H9 (cell line): ENCODE measurements around the gene ZNF609. TPM values are rescaled to one million over a fixed set of nuclear protein-coding genes. Genes with fewer than 3 reads are reported as not detected.
A peak's percentile ranks its signal among the peaks of the same experiment; 100 is the strongest.

Experiments
- DNase-seq: peaks from one replicate; pipeline ENCODE4 v3.0.0-alpha.2; 2017
- H2AFZ ChIP-seq: one replicate; pipeline ENCODE4 v1.6.1; 2013; ENCODE audit warnings: mild to moderate bottlenecking, low read length, control low read depth, moderate library complexity
- H2AK5ac ChIP-seq: 2 replicates; pipeline ENCODE4 v1.6.1; 2013; ENCODE audit warnings: low read length, control low read depth, mixed read lengths; ENCODE audit not compliant: insufficient read length
- H2BK120ac ChIP-seq: one replicate; pipeline ENCODE4 v1.6.1; 2013; ENCODE audit warnings: low read depth, mild to moderate bottlenecking, low read length, control low read depth, inconsistent platforms; ENCODE audit not compliant: poor library complexity, severe bottlenecking
- H2BK12ac ChIP-seq: 2 replicates; pipeline ENCODE4 v1.6.1; 2013; ENCODE audit warnings: low read length, control low read depth, mixed read lengths, low read depth; ENCODE audit not compliant: insufficient read length
- H2BK15ac ChIP-seq: 2 replicates; pipeline ENCODE4 v1.6.1; 2013; ENCODE audit warnings: low read depth, low read length, control low read depth
- H2BK20ac ChIP-seq: one replicate; pipeline ENCODE4 v1.6.1; 2013; ENCODE audit warnings: low read depth, mild to moderate bottlenecking, low read length, control low read depth, inconsistent platforms; ENCODE audit not compliant: poor library complexity, severe bottlenecking
- H2BK5ac ChIP-seq: 2 replicates; pipeline ENCODE4 v1.6.1; 2013; ENCODE audit warnings: low read length, control low read depth, mixed read lengths; ENCODE audit not compliant: insufficient read length
- H3K14ac ChIP-seq: 2 replicates; pipeline ENCODE4 v1.6.1; 2013; ENCODE audit warnings: low read length, control low read depth; ENCODE audit not compliant: insufficient read depth
- H3K18ac ChIP-seq: 2 replicates; pipeline ENCODE4 v1.6.1; 2013; ENCODE audit warnings: low read depth, mild to moderate bottlenecking, mixed read lengths, low read length, control low read depth; ENCODE audit not compliant: insufficient read length
- H3K23ac ChIP-seq: 2 replicates; pipeline ENCODE4 v1.6.1; 2013; ENCODE audit warnings: low read length, control low read depth, mixed read lengths, low read depth; ENCODE audit not compliant: insufficient read length
- H3K23me2 ChIP-seq: 2 replicates; pipeline ENCODE4 v1.6.1; 2013; ENCODE audit warnings: low read depth, mild to moderate bottlenecking, mixed read lengths, low read length, control low read depth; ENCODE audit not compliant: insufficient read length, poor library complexity, severe bottlenecking
- H3K27ac ChIP-seq: 2 replicates; pipeline ENCODE4 v1.5.1; 2013; ENCODE audit warnings: low read length, control low read depth, mixed read lengths, low read depth; ENCODE audit not compliant: insufficient read length
- H3K27me3 ChIP-seq: 2 replicates; pipeline ENCODE4 v1.6.1; 2013; ENCODE audit warnings: low read length, control low read depth, inconsistent platforms; ENCODE audit not compliant: insufficient read depth
- H3K4ac ChIP-seq: 2 replicates; pipeline ENCODE4 v1.6.1; 2013; ENCODE audit warnings: low read depth, mild to moderate bottlenecking, control low read depth, inconsistent platforms, low read length, moderate library complexity
- H3K4me1 ChIP-seq: 2 replicates; pipeline ENCODE4 v1.6.1; 2013; ENCODE audit warnings: low read length, control low read depth, inconsistent platforms; ENCODE audit not compliant: insufficient read depth
- H3K4me2 ChIP-seq: 2 replicates; pipeline ENCODE4 v1.6.1; 2013; ENCODE audit warnings: low read length, control low read depth, mixed read lengths; ENCODE audit not compliant: insufficient read length, insufficient read depth
- H3K56ac ChIP-seq: 2 replicates; pipeline ENCODE4 v1.6.1; 2013; ENCODE audit warnings: low read depth, mild to moderate bottlenecking, mixed read lengths, low read length, control low read depth; ENCODE audit not compliant: insufficient read length
- H3K79me1 ChIP-seq: 2 replicates; pipeline ENCODE4 v1.6.1; 2013; ENCODE audit warnings: low read depth, mild to moderate bottlenecking, moderate library complexity, low read length, control low read depth, inconsistent platforms; ENCODE audit not compliant: insufficient read depth, poor library complexity, severe bottlenecking
- H3K79me2 ChIP-seq: 2 replicates; pipeline ENCODE4 v1.6.1; 2013; ENCODE audit warnings: low read length, control low read depth, inconsistent platforms; ENCODE audit not compliant: insufficient read depth
- H3K9ac ChIP-seq: 2 replicates; pipeline ENCODE4 v1.6.1; 2013; ENCODE audit warnings: low read length, control low read depth, mixed read lengths; ENCODE audit not compliant: insufficient read length; ENCODE audit errors: extremely low read depth
- H3K9me3 ChIP-seq: one replicate; pipeline ENCODE4 v1.6.1; 2013; ENCODE audit warnings: low read depth, low read length, inconsistent platforms; ENCODE audit not compliant: control insufficient read depth
- H3T11ph ChIP-seq: one replicate; pipeline ENCODE4 v1.6.1; 2013; ENCODE audit warnings: mild to moderate bottlenecking, low read length, control low read depth, inconsistent platforms
- H4K20me1 ChIP-seq: one replicate; pipeline ENCODE4 v1.6.1; 2013; ENCODE audit not compliant: control insufficient read depth, insufficient read length, insufficient read depth
- H4K5ac ChIP-seq: 2 replicates; pipeline ENCODE4 v1.6.1; 2013; ENCODE audit warnings: low read depth, mild to moderate bottlenecking, mixed read lengths, low read length, control low read depth; ENCODE audit not compliant: insufficient read length
- H4K8ac ChIP-seq: replicated peaks from 2 replicates; pipeline ENCODE4 v1.6.1; 2013; ENCODE audit warnings: low read length, control low read depth, mixed read lengths, low read depth; ENCODE audit not compliant: insufficient read length
- H4K91ac ChIP-seq: 2 replicates; pipeline ENCODE4 v1.6.1; 2013; ENCODE audit warnings: low read depth, mild to moderate bottlenecking, moderate library complexity, mixed read lengths, low read length, control low read depth; ENCODE audit not compliant: insufficient read length
- H3K27ac Mint-ChIP-seq, 3 experiments: 2 replicates in 2 of 3; 3 replicates in 1 of 3; pipeline ENCODE4 v1.8.0; 2020 to 2021; ENCODE audit warnings: mixed read lengths in 3 of 3, mild to moderate bottlenecking in 1 of 3, moderate library complexity in 1 of 3
- H3K27me3 Mint-ChIP-seq: 2 replicates; pipeline ENCODE4 v1.8.0; 2021; ENCODE audit warnings: low read depth, mild to moderate bottlenecking, moderate library complexity, mixed read lengths
- H3K36me3 Mint-ChIP-seq, 3 experiments: 2 replicates in 2 of 3; 3 replicates in 1 of 3; pipeline ENCODE4 v1.8.0; 2020 to 2021; ENCODE audit warnings: low read depth in 3 of 3, mixed read lengths in 3 of 3; ENCODE audit not compliant: insufficient read depth in 1 of 3
- H3K4me1 Mint-ChIP-seq, 2 experiments: 2 replicates each; pipeline ENCODE4 v1.8.0; 2020; ENCODE audit warnings: mixed read lengths in 2 of 2
- H3K4me3 Mint-ChIP-seq, 2 experiments: 2 replicates in 1 of 2; 3 replicates in 1 of 2; pipeline ENCODE4 v1.8.0; 2020 to 2021; ENCODE audit warnings: mild to moderate bottlenecking in 2 of 2, mixed read lengths in 2 of 2, moderate library complexity in 1 of 2
- H3K9me3 Mint-ChIP-seq, 2 experiments: 2 replicates in 1 of 2; 3 replicates in 1 of 2; pipeline ENCODE4 v1.8.0; 2020; ENCODE audit warnings: mild to moderate bottlenecking in 2 of 2, mixed read lengths in 2 of 2, moderate library complexity in 1 of 2
- WGBS: extraction: QIAGEN DNeasy Blood & Tissue Kit; methylation state at CpG from one replicate; pipeline ENCODE4 v1.1.7; 2013; ENCODE audit warnings: missing lambda C conversion rate, low lambda C conversion rate, mixed read lengths; ENCODE audit not compliant: insufficient read length; ENCODE audit errors: extremely low coverage; 5-methylcytosine and 5-hydroxymethylcytosine counted together
- total RNA-seq: library from RNA; stranded (reverse); gene quantifications from 2 replicates; pipeline ENCODE4 v1.2.1, GENCODE V29; 2021
- TF ChIP-seq, protein P1 (sequence below): fragments of 200-600 bp; sonication (generic); conservative IDR thresholded peaks from 3 replicates; pipeline ENCODE4 v1.8.0; 2021; ENCODE audit warnings: antibody characterized with exemption, mild to moderate bottlenecking

Gene ZNF609
- total RNA-seq, 1 experiment from 2014 or later = 45.3 TPM

DNA sequence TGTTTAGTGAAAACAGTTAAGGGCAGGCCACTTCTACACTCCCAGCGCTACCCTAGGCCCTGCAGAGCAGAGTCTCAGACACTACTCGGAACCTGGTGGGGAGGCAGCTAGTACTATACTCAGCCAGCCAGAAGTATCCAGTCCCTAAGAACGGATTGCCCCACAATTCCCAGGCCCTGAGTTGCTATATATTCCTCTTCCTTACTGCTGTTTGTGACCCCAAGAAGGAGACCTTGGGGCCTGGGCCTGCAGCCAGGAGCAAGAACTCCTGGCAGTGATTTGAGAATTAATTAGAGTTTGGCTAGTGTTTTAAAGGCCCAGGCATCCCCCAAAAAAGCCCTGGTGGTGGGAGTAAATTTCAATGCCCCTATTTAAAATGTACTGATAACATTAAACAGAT lies 227.3 kb downstream of the ZNF609 start:
- no peak overlapping the region for H3K4me2 ChIP-seq
- H4K8ac ChIP-seq = no peak overlapping the region
- WGBS = no CpG with 5 or more reads among the region's 3 CpGs
- H3K9ac ChIP-seq = no peak overlapping the region
- DNase-seq = no peak
- no peaks in the 10 kb centered on the region for H4K20me1 ChIP-seq
- no peak overlapping the region for H3K18ac ChIP-seq
- Mint-ChIP-seq H3K9me3 (no peaks in the 10 kb centered on the region), H3K36me3 (peaks cover 42 to 89% (median 63%) of the 10 kb centered on the region in 3 experiments; a peak in 6 of 7 replicates), H3K27me3 (peaks cover 6% of the 10 kb centered on the region; the same call in 1 of the 2 replicates), H3K27ac (peak overlapping the region; percentile 27 to 94 (median 89)), H3K4me1 (peaks cover 42 to 49% of the 10 kb centered on the region in 2 experiments), H3K4me3 (peak overlapping the region in 1 of 2 experiments; percentile 8; a peak in 1 of 5 replicates)
- H4K5ac ChIP-seq = no peak overlapping the region
- no peak overlapping the region for H2BK15ac ChIP-seq
- H3K23me2 ChIP-seq = no peaks in the 10 kb centered on the region
- no peaks in the 10 kb centered on the region for H3K9me3 ChIP-seq
- no peak overlapping the region for H3K14ac ChIP-seq
- H2AFZ ChIP-seq = no peak overlapping the region
- H3K4ac ChIP-seq = no peak overlapping the region
- H4K91ac ChIP-seq = no peak overlapping the region
- H3K4me1 ChIP-seq = peaks cover 5% of the 10 kb centered on the region; the same call in 1 of the 2 replicates
- no peak overlapping the region for H2AK5ac ChIP-seq
- TF ChIP-seq, protein P1, sequence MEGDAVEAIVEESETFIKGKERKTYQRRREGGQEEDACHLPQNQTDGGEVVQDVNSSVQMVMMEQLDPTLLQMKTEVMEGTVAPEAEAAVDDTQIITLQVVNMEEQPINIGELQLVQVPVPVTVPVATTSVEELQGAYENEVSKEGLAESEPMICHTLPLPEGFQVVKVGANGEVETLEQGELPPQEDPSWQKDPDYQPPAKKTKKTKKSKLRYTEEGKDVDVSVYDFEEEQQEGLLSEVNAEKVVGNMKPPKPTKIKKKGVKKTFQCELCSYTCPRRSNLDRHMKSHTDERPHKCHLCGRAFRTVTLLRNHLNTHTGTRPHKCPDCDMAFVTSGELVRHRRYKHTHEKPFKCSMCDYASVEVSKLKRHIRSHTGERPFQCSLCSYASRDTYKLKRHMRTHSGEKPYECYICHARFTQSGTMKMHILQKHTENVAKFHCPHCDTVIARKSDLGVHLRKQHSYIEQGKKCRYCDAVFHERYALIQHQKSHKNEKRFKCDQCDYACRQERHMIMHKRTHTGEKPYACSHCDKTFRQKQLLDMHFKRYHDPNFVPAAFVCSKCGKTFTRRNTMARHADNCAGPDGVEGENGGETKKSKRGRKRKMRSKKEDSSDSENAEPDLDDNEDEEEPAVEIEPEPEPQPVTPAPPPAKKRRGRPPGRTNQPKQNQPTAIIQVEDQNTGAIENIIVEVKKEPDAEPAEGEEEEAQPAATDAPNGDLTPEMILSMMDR = no peak
- H3K27me3 ChIP-seq = no peaks in the 10 kb centered on the region
- no peak overlapping the region for H2BK5ac ChIP-seq
- H2BK120ac ChIP-seq = no peak overlapping the region
- no peak overlapping the region for H2BK20ac ChIP-seq
- H2BK12ac ChIP-seq = no peak overlapping the region
- no peak overlapping the region for H3T11ph ChIP-seq
- H3K79me2 ChIP-seq = no peaks in the 10 kb centered on the region; the same call in 1 of the 2 replicates
- H3K27ac ChIP-seq = peak overlapping the region; percentile 17
- H3K23ac ChIP-seq = no peak overlapping the region
- H3K56ac ChIP-seq = no peak overlapping the region
- H3K79me1 ChIP-seq = peaks cover 6% of the 10 kb centered on the region
